ENCODE data around the gene EXOC3L4.

Gene EXOC3L4

GRCh38 chr14:103143506-103143905, 49.0 kb downstream of the EXOC3L4 start:
- no peak for DNase-seq (ENCODE audit: low read depth in 1 of 2, low spot score in 1 of 2)
- H3K4me3 ChIP-seq (replicated peaks; ENCODE audit: insufficient read depth, low read length): no peak overlapping the region
- TF ChIP-seq POLR2AphosphoS5 (IDR thresholded peaks at IDR 0.05; ENCODE audit: low read depth): no peak
- TF ChIP-seq, protein P1, sequence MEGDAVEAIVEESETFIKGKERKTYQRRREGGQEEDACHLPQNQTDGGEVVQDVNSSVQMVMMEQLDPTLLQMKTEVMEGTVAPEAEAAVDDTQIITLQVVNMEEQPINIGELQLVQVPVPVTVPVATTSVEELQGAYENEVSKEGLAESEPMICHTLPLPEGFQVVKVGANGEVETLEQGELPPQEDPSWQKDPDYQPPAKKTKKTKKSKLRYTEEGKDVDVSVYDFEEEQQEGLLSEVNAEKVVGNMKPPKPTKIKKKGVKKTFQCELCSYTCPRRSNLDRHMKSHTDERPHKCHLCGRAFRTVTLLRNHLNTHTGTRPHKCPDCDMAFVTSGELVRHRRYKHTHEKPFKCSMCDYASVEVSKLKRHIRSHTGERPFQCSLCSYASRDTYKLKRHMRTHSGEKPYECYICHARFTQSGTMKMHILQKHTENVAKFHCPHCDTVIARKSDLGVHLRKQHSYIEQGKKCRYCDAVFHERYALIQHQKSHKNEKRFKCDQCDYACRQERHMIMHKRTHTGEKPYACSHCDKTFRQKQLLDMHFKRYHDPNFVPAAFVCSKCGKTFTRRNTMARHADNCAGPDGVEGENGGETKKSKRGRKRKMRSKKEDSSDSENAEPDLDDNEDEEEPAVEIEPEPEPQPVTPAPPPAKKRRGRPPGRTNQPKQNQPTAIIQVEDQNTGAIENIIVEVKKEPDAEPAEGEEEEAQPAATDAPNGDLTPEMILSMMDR (IDR thresholded peaks at IDR 0.05; ENCODE audit: insufficient read depth, low read length): no peak
- no peak for TF ChIP-seq SPI1 (IDR thresholded peaks at IDR 0.05; ENCODE audit: borderline replicate concordance, low read depth)
- no peak for TF ChIP-seq GABPA (IDR thresholded peaks at IDR 0.05; ENCODE audit: low read depth)
- no peak for TF ChIP-seq REST (IDR thresholded peaks at IDR 0.05; ENCODE audit: insufficient replicate concordance, low read depth)
- no peak overlapping the region for H3K27ac ChIP-seq (replicated peaks)
- no peaks in the 10 kb centered on the region for H3K27me3 ChIP-seq (ENCODE audit: insufficient read depth, poor library complexity, severe bottlenecking)

DNA sequence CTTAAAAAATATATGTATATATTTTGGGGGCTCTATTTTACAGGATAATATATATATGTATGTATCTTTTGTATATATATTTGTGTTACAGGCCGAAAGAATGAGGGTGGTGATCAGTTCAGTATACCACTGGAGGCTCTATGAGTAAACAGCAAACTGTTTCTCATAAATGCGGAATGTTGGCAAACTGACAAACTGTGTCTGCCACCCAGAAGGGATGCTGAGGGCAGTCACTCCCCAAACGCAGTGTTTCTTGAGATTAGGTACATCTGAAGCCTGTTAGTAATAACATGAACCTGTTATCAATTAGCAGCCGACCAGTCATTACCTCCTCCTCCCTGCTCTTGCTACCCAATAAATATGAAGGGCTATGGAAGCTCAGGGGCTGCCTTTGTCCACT, 49.6 kb downstream of the EXOC3L4 start:
- no peaks in the 10 kb centered on the region for H3K27me3 ChIP-seq (ENCODE audit: insufficient read depth, poor library complexity, severe bottlenecking)
- DNase-seq (ENCODE audit: low read depth in 1 of 2, low spot score in 1 of 2): no peak
- no peak for TF ChIP-seq POLR2AphosphoS5 (IDR thresholded peaks at IDR 0.05; ENCODE audit: low read depth)
- no peak overlapping the region for H3K27ac ChIP-seq (replicated peaks)
- no peak overlapping the region for H3K4me3 ChIP-seq (replicated peaks; ENCODE audit: insufficient read depth, low read length)

GRCh38 chr14:103146141-103146709, 51.7 kb downstream of the EXOC3L4 start:
- H3K27ac ChIP-seq (replicated peaks): no peak overlapping the region
- H3K27me3 ChIP-seq (ENCODE audit: insufficient read depth, poor library complexity, severe bottlenecking): no peaks in the 10 kb centered on the region
- H3K4me3 ChIP-seq (replicated peaks; ENCODE audit: insufficient read depth, low read length): no peak overlapping the region
- DNase-seq (ENCODE audit: low read depth in 1 of 2, low spot score in 1 of 2): no peak
- TF ChIP-seq SPI1 (IDR thresholded peaks at IDR 0.05; ENCODE audit: borderline replicate concordance, low read depth) (no peak), REST (IDR thresholded peaks at IDR 0.05; ENCODE audit: insufficient replicate concordance, low read depth) (no peak), POLR2AphosphoS5 (IDR thresholded peaks at IDR 0.05; ENCODE audit: low read depth) (no peak), GABPA (IDR thresholded peaks at IDR 0.05; ENCODE audit: low read depth) (no peak)
- TF ChIP-seq, protein P1 (IDR thresholded peaks at IDR 0.05; ENCODE audit: insufficient read depth, low read length): no peak

GRCh38 chr14:103149351-103150237, 55.1 kb downstream of the EXOC3L4 start:
- Histone ChIP-seq H3K27me3 (ENCODE audit: insufficient read depth, poor library complexity, severe bottlenecking) (no peaks in the 10 kb centered on the region), H3K27ac (replicated peaks) (no peak overlapping the region), H3K4me3 (replicated peaks; ENCODE audit: insufficient read depth, low read length) (no peak overlapping the region)
- TF ChIP-seq POLR2AphosphoS5 (IDR thresholded peaks at IDR 0.05; ENCODE audit: low read depth) (no peak), SPI1 (IDR thresholded peaks at IDR 0.05; ENCODE audit: borderline replicate concordance, low read depth) (no peak), GABPA (IDR thresholded peaks at IDR 0.05; ENCODE audit: low read depth) (no peak), REST (IDR thresholded peaks at IDR 0.05; ENCODE audit: insufficient replicate concordance, low read depth) (no peak)
- TF ChIP-seq, protein P1 (IDR thresholded peaks at IDR 0.05; ENCODE audit: insufficient read depth, low read length): no peak
- no peak for DNase-seq (ENCODE audit: low read depth in 1 of 2, low spot score in 1 of 2)

All from HL-60 (cell line).